Subcutaneous adipose tissue (tissue), 4 donors: ENCODE data around the gene LMX1B. TPM values are rescaled to one million over a fixed set of nuclear protein-coding genes. Genes with fewer than 3 reads are reported as not detected.

ENCODE experiments used
- CTCF ChIP-seq: fragments of 450-650 bp; IDR thresholded peaks from one replicate; pipeline ENCODE4 v1.5.1; 2016; ENCODE audit warnings: low read depth, mild to moderate bottlenecking, control low read depth, antibody characterized with exemption, moderate library complexity
- total RNA-seq, 4 donors: library from RNA; depleted of rRNA; stranded (reverse); fragments of >200 nt; gene quantifications; one replicate each; pipeline ENCODE4 v1.1.0, GENCODE V29; 2016

Gene LMX1B
- total RNA-seq, 4 donors from 2014 or later, result 0.38 to 1.1 (median 0.51) TPM; not detected in 1

- no peak for TF ChIP-seq CTCF
Observed at GRCh38 chr9:126615791-126616447, 2.2 kb downstream of the LMX1B start.

- TF ChIP-seq CTCF, result no peak
Observed at GRCh38 chr9:126616521-126616976, 2.8 kb downstream of the LMX1B start.

GRCh38 chr9:126617003-126617822, 3.5 kb downstream of the LMX1B start:
- TF ChIP-seq CTCF, result no peak

GRCh38 chr9:126617823-126618165, 4.1 kb downstream of the LMX1B start:
- TF ChIP-seq CTCF, result no peak

GRCh38 chr9:126618190-126618584, 4.5 kb downstream of the LMX1B start:
- no peak for TF ChIP-seq CTCF

GRCh38 chr9:126618585-126619360, 5.0 kb downstream of the LMX1B start:
- no peak for TF ChIP-seq CTCF
